HepG2 (cell line): ENCODE results near the gene ABCA3.

Source experiments
- MLX ChIP-seq: IDR thresholded peaks from 2 replicates; pipeline ENCODE4 v1.6.1; 2016
- SP2 ChIP-seq: sonication (generic); formaldehyde crosslinking; IDR thresholded peaks from 2 replicates; pipeline ENCODE4 v1.5.1; 2020; ENCODE audit warnings: mild to moderate bottlenecking, missing genetic modification reagents
- TF ChIP-seq, protein P1 (sequence below): sonication (generic); formaldehyde crosslinking; IDR thresholded peaks from 2 replicates; pipeline ENCODE4 v1.5.0; 2020; ENCODE audit warnings: mild to moderate bottlenecking, missing genetic modification reagents, moderate library complexity

DNA sequence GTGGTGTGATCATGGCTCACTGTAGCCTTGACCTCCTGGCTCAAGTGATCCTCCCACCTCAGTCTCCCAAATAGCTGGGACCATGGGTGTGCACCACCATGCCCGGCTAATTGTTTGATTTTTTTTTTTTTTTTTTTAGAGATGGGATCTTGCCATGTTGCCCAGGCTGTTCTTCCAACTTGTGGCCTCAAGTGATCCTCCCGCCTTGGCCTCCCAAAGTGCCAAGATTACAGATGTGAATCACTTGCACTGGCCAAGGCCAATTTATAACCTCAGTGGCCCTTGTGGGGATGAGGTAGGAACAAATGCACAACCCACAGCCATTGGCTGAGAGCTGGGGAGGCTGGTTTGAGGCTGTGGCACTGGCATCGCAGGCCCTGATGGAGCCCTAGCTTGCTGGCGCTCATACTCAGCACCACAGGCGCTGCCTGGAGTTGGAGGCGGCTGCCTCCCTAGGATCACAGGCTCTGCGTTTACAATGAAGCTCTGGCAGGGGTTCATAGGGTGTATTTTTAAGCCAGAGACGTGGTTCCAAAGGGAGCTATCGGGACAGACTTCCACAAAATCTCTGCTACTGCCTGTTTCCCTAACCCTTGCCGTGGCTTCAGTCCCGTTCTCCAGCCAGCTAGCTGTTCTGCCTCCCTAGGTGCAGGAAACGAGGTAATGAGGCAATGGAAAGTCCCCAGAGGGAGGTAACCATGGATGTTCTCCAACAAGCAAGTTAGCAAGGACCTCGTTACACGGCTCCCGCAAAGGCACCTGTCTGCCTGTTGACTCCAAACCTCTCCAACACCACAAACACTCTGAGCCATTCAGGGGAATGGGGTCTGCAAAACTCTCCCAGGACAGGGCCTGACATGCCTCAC lies 2.9 kb downstream of the ABCA3 start:
- TF ChIP-seq, protein P1, sequence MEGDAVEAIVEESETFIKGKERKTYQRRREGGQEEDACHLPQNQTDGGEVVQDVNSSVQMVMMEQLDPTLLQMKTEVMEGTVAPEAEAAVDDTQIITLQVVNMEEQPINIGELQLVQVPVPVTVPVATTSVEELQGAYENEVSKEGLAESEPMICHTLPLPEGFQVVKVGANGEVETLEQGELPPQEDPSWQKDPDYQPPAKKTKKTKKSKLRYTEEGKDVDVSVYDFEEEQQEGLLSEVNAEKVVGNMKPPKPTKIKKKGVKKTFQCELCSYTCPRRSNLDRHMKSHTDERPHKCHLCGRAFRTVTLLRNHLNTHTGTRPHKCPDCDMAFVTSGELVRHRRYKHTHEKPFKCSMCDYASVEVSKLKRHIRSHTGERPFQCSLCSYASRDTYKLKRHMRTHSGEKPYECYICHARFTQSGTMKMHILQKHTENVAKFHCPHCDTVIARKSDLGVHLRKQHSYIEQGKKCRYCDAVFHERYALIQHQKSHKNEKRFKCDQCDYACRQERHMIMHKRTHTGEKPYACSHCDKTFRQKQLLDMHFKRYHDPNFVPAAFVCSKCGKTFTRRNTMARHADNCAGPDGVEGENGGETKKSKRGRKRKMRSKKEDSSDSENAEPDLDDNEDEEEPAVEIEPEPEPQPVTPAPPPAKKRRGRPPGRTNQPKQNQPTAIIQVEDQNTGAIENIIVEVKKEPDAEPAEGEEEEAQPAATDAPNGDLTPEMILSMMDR: no peak
- TF ChIP-seq MLX (CRISPR knock-in tag): no peak
- no peak for TF ChIP-seq SP2
